ENCODE measurements around the gene CDC34. TPM values are rescaled to one million over a fixed set of nuclear protein-coding genes. Genes with fewer than 3 reads are reported as not detected.
"Not testable (repeated sequence)": the region's sequence is repeated elsewhere in the genome, so short reads cannot be mapped to it uniquely, and the experiment has no call there.

The CDC34 gene
- total RNA-seq, 1 experiment from 2014 or later, result 33.2 TPM

DNA sequence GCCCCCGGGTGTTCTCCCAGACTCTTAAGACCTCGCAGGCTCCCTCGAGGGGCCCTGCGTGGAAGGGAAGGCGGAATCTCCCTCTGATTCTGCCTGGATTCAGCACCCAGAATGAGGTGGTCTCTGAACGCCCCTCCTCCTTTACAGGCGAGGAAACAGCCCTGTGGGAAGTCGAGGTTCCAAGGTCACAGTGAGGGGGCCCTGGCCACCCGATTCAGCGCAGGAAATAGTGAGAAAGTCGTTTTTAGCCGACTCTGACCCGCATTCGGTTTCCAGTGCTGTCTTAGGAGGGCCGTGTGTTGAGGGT, 41.9 kb downstream of the CDC34 start:
- no peak for DNase-seq (ENCODE audit: low spot score)

DNA sequence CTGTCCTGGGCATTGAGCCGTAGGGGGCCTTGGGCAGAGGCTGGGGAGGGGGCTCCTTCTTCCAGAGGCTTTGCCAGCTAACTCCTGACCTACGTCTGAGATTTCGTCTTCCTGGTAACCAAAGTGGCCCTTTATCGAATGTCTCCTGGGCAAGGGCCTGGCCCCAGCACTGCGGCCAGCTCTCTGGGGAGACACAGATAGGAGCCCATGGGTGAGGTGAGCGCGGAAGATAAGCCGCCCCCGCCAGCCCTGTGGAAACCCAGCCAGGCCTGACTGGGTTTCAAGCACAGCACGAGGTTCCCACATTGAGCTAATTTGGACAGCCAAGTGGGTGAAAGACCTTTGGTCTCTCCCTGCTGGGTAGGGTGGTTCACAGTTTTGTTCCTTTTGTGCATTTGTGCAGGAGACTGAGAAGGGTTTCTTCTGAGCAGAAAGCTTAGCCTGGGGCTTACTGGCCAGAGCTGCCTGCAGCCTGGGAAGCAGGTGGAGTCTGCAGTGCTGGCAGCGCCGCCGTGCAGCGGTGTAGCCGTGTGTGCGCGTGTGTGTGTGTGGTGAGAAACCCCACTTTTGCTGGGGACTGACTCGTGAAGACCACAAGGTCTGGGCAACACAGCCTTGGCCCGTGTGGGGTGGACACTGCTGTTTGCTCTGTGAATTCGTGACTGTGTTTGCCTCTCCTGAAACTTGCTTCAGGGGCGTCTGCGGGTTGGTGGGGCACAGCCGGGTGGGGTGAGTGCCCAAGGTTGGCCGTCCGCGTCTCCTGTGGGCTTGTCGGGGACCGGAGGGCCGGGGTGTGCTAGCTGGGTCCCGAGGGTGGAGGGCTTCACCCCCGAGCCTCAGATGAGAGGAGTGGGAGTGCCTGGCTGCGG, 43.3 kb downstream of the CDC34 start:
- DNase-seq (ENCODE audit: low spot score), result peak; percentile 45

GRCh38 chr19:575527-576506, 44.3 kb downstream of the CDC34 start:
- peak; percentile 56 for DNase-seq (ENCODE audit: low spot score)

- DNase-seq (ENCODE audit: low spot score), result no peak
Observed at GRCh38 chr19:576768-577438, 45.3 kb downstream of the CDC34 start.

- no peak for DNase-seq (ENCODE audit: low spot score)
Observed at GRCh38 chr19:577439-578392, 46.2 kb downstream of the CDC34 start.

GRCh38 chr19:579111-579841, 47.7 kb downstream of the CDC34 start:
- no peak for DNase-seq (ENCODE audit: low spot score)

GRCh38 chr19:579842-580155, 48.2 kb downstream of the CDC34 start:
- DNase-seq (ENCODE audit: low spot score), result no peak

GRCh38 chr19:580274-580835, 48.8 kb downstream of the CDC34 start:
- no peak for DNase-seq (ENCODE audit: low spot score)

DNA sequence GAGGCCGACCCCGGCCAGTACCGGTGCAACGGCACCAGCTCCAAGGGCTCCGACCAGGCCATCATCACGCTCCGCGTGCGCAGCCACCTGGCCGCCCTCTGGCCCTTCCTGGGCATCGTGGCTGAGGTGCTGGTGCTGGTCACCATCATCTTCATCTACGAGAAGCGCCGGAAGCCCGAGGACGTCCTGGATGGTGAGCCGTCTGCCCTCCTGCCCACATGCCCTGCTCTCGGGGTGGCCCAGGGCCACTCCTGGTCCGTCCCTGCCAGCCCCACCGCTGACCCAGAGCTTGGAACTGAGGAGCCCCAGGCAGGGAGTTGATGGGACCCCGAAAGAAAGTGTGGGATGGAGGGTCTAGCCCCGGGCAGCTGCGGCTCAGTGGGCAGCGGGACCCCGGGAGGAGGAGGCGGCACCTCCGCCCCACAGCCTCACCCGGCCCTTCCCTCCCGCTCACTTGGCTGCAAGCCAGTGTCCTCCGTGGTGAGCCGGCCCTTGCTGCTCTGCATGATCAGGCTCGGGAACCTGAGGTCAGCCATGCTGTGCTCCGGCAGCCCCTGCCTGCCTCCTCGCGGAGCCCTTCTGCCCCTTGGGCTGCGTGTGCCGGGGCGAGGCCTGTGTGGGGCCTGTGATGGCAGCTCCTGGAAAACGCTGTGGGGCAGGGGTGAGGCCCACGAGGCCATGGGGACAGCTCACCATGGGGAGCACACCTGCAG, 50.0 kb downstream of the CDC34 start:
- DNase-seq (ENCODE audit: low spot score), result no peak

DNA sequence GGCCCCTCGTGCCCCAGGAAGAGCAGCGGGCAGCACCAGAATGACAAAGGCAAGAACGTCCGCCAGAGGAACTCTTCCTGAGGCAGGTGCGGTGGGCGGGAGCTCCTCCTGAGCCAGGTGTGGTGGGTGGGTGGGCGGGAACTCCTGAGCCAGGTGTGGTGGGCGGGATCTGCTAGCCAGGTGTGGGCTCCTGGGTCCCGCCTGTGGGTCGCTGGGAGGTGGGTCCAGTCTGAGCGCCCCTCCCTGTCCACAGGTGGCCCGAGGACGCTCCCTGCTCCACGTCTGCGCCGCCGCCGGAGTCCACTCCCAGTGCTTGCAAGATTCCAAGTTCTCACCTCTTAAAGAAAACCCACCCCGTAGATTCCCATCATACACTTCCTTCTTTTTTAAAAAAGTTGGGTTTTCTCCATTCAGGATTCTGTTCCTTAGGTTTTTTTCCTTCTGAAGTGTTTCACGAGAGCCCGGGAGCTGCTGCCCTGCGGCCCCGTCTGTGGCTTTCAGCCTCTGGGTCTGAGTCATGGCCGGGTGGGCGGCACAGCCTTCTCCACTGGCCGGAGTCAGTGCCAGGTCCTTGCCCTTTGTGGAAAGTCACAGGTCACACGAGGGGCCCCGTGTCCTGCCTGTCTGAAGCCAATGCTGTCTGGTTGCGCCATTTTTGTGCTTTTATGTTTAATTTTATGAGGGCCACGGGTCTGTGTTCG, 51.1 kb downstream of the CDC34 start:
- no peak for DNase-seq (ENCODE audit: low spot score)

DNA sequence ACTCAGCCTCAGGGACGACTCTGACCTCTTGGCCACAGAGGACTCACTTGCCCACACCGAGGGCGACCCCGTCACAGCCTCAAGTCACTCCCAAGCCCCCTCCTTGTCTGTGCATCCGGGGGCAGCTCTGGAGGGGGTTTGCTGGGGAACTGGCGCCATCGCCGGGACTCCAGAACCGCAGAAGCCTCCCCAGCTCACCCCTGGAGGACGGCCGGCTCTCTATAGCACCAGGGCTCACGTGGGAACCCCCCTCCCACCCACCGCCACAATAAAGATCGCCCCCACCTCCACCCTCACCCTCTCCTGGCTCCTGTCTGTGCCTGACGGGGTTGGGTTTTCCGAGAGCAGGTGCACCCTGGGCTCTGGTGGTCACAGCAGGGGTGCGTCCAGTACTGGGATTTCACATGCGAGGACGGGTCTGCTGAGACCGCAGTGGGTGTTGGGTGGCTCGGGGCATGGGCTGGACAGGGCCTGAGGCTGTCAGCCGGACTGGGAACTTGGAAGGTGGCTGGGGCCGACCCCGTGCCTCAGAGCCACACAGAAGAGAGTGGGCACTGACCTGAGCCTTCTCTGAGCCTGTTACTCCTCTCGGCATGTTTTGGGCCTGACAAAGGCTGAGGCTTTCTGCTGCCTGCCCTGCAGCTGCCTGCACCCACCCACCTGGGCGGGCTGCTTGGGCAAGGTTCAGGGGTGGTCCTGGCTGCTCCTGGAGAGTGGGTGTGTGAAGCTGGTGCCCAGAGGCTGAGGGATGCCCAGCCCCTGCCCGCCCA, 51.8 kb downstream of the CDC34 start:
- DNase-seq (ENCODE audit: low spot score), result no peak

- DNase-seq (ENCODE audit: low spot score), result no peak
Observed at GRCh38 chr19:583968-584239, 52.3 kb downstream of the CDC34 start.

- no peak for DNase-seq (ENCODE audit: low spot score)
Observed at GRCh38 chr19:584240-585001, 52.9 kb downstream of the CDC34 start.

- not testable (repeated sequence) for DNase-seq (ENCODE audit: low spot score)
Observed at GRCh38 chr19:585146-585545, 53.6 kb downstream of the CDC34 start.

DNA sequence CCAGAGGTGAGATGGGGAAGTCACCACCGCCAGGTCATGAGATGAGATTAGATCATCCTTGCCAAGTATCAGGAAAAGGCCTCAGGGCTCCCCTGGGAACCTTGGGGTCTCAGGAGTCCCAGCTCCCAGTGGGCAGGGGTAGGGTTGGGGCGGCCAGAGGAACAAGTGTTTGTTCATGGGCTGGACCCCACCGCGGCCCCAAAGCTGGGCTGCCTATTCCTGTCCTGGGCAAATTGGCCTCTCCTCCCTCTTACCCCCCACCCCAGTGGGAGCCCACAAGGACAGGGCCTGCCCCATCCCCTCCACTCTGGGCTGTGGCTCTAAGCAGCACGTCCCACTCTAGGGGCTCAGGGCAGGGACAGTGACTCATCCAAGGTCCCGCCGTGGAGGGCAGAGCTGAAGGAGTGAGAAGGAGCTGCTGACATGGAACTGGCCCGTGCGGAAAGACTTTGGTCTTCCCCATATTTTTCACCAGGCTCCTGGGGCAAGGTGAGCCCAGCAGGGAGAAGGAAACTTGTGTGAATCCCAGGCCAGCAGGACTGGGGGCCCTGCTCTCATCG, 54.1 kb downstream of the CDC34 start:
- DNase-seq (ENCODE audit: low spot score), result no peak

- peak; percentile 93 for DNase-seq (ENCODE audit: low spot score)
Observed at GRCh38 chr19:588093-588740, 56.7 kb downstream of the CDC34 start.
